ENCODE data around the gene CSPG4.
"Not testable (repeated sequence)": the region's sequence is repeated elsewhere in the genome, so short reads cannot be mapped to it uniquely, and the experiment has no call there.

CSPG4 gene

DNA sequence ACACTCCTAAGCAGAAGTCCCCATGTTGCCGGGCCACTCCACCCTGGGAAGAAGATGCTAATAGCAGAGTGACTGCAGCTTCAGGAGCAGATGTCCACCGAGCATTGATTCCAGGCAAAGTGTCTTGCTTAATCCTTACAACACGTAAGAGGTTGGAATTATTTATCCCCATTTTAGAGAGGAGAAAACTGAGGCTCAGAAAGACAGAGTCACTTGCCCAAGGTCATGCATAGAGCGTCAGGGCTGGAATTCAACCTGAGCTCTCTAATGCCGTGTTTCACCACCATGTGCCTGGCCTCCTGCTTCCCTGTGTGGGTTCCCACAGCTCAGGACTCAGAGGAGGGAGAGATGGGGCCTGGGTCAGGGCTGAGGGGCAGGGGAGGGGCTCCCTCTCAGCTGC, 7.3 kb downstream of the CSPG4 start:
- not testable (repeated sequence) for H3K9ac ChIP-seq (ENCODE audit: low read depth, low read length); H3K36me3 ChIP-seq (ENCODE audit: insufficient read depth, low read length); H3K4me2 ChIP-seq (ENCODE audit: low read length); H3K27me3 ChIP-seq (ENCODE audit: control insufficient read depth, insufficient read depth, low read length); H3K9me3 ChIP-seq (replicated peaks; ENCODE audit: low read length); H3K4me3 ChIP-seq (ENCODE audit: low read length)
- H3K4me1 ChIP-seq (ENCODE audit: control insufficient read depth, insufficient read depth, low read length), result peaks cover 31% of the 10 kb centered on the region

DNA sequence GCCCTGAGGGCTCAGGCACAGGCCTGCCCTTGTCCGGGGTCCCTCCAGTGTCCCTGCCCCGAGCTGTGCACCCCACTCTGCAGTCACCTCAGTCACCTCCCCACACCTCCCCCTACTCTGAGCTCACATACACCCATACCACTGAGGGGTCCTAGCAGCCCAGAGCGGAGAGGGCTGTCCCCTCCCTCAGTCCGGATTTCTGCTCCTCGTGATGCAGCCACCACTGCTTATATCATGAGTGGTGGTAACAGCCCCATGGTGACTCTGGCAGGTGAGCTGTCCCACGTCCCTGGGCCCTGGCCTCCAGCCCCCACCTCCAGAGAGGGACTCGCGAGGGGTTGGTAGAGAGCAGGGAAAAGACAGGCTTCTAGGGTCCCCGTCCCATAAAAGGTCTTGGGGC, 8.0 kb downstream of the CSPG4 start:
- H3K9ac ChIP-seq (ENCODE audit: low read depth, low read length), result peak overlapping the region; percentile 60
- H3K36me3 ChIP-seq (ENCODE audit: insufficient read depth, low read length), result no peaks in the 10 kb centered on the region
- H3K4me1 ChIP-seq (ENCODE audit: control insufficient read depth, insufficient read depth, low read length), result peaks cover 39% of the 10 kb centered on the region
- H3K9me3 ChIP-seq (replicated peaks; ENCODE audit: low read length), result no peaks in the 10 kb centered on the region
- no peak overlapping the region for H3K4me2 ChIP-seq (ENCODE audit: low read length)
- H3K27me3 ChIP-seq (ENCODE audit: control insufficient read depth, insufficient read depth, low read length), result no peaks in the 10 kb centered on the region
- H3K4me3 ChIP-seq (ENCODE audit: low read length), result no peak overlapping the region

DNA sequence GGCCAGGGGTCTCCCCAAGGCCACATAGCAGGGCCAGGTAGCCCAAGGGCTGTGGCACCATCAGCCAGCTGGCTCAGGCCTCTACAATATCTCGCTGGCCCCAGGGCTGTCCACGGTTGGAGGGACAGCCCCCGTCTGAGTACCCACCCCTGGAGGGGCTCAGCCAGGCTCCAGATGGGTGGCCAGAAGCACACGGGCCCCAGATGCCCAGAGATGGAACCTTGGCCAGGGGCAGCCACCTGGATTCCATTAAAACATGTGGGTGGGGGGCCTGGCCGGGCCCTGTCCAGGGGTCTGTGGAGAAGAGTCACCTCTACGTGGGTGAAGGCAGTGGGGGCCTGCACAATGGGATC, 8.4 kb downstream of the CSPG4 start:
- H3K36me3 ChIP-seq (ENCODE audit: insufficient read depth, low read length), result no peaks in the 10 kb centered on the region
- peaks cover 39% of the 10 kb centered on the region for H3K4me1 ChIP-seq (ENCODE audit: control insufficient read depth, insufficient read depth, low read length)
- no peaks in the 10 kb centered on the region for H3K9me3 ChIP-seq (replicated peaks; ENCODE audit: low read length)
- H3K4me2 ChIP-seq (ENCODE audit: low read length), result peak overlapping the region; percentile 41
- H3K4me3 ChIP-seq (ENCODE audit: low read length), result no peak overlapping the region
- H3K27me3 ChIP-seq (ENCODE audit: control insufficient read depth, insufficient read depth, low read length), result no peaks in the 10 kb centered on the region
- peak overlapping the region; percentile 60 for H3K9ac ChIP-seq (ENCODE audit: low read depth, low read length)

DNA sequence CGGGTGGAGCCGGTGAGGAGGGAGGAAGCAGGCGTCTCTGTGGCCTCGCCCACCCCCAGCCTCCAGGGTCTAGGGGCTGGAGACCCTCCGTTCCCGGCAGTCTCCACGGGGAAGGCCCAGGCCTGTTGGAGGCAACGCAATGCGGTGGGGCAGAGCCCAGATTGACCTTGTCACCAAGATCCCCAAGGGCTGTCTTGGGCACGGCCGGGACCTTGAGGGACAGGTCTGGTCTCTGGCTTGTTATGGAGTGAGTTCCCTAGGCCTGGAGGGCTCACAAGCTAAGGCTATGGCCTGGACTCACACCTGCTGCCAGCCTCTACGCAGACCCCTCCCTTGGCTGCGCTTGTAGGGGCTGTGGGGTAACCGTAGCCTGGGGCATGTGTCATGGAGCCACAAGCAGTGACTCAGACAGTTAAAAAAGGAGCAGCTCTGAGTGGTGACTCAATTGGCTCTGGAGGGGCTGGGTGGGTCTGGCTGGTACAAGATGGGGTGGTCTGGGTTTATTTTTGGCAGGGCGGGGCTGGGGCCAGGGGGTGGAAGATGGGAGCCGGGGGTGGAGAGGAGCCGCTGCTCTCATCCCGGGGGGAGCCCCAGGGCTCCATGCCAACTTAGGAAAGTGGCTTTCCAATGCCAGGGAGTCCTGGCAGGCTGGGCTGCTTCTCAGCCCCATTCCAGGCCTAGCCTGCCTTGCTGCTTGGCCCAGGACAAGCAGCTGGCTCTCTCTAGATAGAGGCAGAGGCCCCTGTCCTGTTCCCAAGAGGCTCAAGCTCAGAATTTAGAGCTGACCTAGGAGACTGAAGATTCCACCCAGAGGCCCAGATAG, 9.0 kb downstream of the CSPG4 start:
- H3K4me1 ChIP-seq (ENCODE audit: control insufficient read depth, insufficient read depth, low read length), result peaks cover 39% of the 10 kb centered on the region
- H3K9me3 ChIP-seq (replicated peaks; ENCODE audit: low read length); H3K27me3 ChIP-seq (ENCODE audit: control insufficient read depth, insufficient read depth, low read length); H3K36me3 ChIP-seq (ENCODE audit: insufficient read depth, low read length); H3K4me3 ChIP-seq (ENCODE audit: low read length): not testable (repeated sequence)
- peak overlapping the region; percentile 60 for H3K9ac ChIP-seq (ENCODE audit: low read depth, low read length)
- H3K4me2 ChIP-seq (ENCODE audit: low read length), result peak overlapping the region; percentile 41

DNA sequence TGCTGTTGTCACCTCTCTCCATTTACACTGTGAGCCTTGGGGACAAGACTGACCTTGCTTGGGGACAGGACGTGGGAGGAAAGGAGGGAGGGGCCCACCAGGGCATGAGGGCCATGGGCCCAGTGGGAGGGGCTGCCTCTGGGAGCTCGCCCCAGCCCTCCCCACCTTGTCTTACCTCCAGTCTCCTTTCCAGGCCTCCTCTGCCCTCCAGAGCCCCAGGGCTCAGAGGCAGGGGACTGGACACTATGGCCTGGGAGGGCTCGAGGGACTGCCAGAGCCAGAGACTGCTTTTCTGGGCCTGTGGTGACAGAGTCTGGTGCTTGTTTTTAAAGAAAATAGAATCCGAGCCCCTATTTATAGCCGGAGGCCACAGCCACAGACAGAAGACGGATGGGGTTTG, 10.2 kb downstream of the CSPG4 start:
- peaks cover 39% of the 10 kb centered on the region for H3K4me1 ChIP-seq (ENCODE audit: control insufficient read depth, insufficient read depth, low read length)
- no peak overlapping the region for H3K4me3 ChIP-seq (ENCODE audit: low read length)
- H3K27me3 ChIP-seq (ENCODE audit: control insufficient read depth, insufficient read depth, low read length), result no peaks in the 10 kb centered on the region
- H3K9ac ChIP-seq (ENCODE audit: low read depth, low read length), result no peak overlapping the region
- H3K4me2 ChIP-seq (ENCODE audit: low read length), result no peak overlapping the region
- no peaks in the 10 kb centered on the region for H3K36me3 ChIP-seq (ENCODE audit: insufficient read depth, low read length)
- no peaks in the 10 kb centered on the region for H3K9me3 ChIP-seq (replicated peaks; ENCODE audit: low read length)

- not testable (repeated sequence) for H3K36me3 ChIP-seq (ENCODE audit: insufficient read depth, low read length); H3K9me3 ChIP-seq (replicated peaks; ENCODE audit: low read length); H3K4me2 ChIP-seq (ENCODE audit: low read length); H3K9ac ChIP-seq (ENCODE audit: low read depth, low read length); H3K4me3 ChIP-seq (ENCODE audit: low read length); H3K27me3 ChIP-seq (ENCODE audit: control insufficient read depth, insufficient read depth, low read length)
- H3K4me1 ChIP-seq (ENCODE audit: control insufficient read depth, insufficient read depth, low read length), result peaks cover 39% of the 10 kb centered on the region
Observed at GRCh38 chr15:75701071-75702003, 11.3 kb downstream of the CSPG4 start.

DNA sequence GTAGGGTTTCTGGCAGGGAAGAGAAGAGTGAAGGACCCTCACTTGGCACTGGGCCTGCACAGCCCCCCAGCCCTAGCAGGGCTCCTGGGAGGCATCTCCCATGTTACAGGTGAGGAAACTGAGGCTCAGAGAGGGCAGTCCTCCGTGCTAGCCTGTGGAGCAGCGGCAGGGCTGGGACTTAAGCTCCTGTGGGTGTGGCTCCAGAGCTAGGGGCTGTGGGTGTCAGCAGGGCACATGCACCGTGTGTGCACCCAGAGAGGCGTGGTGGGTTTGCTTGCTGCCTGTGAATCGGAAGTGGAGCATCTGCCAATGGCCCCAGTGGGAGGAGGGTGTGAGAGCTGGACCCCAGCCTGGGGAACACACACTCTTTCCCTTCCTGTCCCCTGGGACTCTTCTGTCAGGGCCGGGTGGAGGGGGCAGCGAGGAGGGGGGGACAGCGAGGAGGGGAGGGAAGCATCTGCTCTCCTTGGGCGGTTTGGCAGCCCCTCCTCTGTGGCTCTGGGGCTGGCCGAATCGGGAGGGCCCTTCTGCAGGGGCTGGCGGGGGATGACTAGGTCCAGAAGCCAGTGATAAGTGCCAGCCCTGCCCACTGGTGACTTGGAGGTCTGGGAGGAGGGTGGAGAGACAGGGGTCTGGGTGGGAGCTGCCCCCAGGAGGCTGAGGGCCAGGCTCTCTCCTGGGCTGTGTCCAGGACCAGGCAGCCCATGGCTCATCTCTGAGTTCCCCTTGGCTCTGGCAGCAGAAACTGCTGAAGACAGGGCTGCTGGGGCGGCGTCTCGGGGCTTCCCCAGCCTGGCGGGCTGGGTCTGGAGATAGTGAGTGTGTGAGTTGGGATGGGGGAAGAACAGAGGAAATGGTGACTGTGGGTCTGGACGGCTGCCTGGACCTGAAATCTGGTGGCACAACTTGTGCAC, 12.4 kb downstream of the CSPG4 start:
- H3K27me3 ChIP-seq (ENCODE audit: control insufficient read depth, insufficient read depth, low read length); H3K9me3 ChIP-seq (replicated peaks; ENCODE audit: low read length); H3K36me3 ChIP-seq (ENCODE audit: insufficient read depth, low read length): not testable (repeated sequence)
- Histone ChIP-seq H3K4me3 (ENCODE audit: low read length) (peak overlapping the region; percentile 42), H3K9ac (ENCODE audit: low read depth, low read length) (peak overlapping the region; percentile 21), H3K4me2 (ENCODE audit: low read length) (peak overlapping the region; percentile 56), H3K4me1 (ENCODE audit: control insufficient read depth, insufficient read depth, low read length) (peaks cover 41% of the 10 kb centered on the region)

GRCh38 chr15:75699517-75699916, 13.1 kb downstream of the CSPG4 start:
- Histone ChIP-seq H3K9ac (ENCODE audit: low read depth, low read length) (peak overlapping the region; percentile 21), H3K4me1 (ENCODE audit: control insufficient read depth, insufficient read depth, low read length) (peaks cover 46% of the 10 kb centered on the region)
- H3K36me3 ChIP-seq (ENCODE audit: insufficient read depth, low read length); H3K27me3 ChIP-seq (ENCODE audit: control insufficient read depth, insufficient read depth, low read length); H3K4me3 ChIP-seq (ENCODE audit: low read length); H3K4me2 ChIP-seq (ENCODE audit: low read length); H3K9me3 ChIP-seq (replicated peaks; ENCODE audit: low read length): not testable (repeated sequence)

GRCh38 chr15:75697974-75698747, 14.5 kb downstream of the CSPG4 start:
- H3K9ac ChIP-seq (ENCODE audit: low read depth, low read length); H3K4me3 ChIP-seq (ENCODE audit: low read length); H3K27me3 ChIP-seq (ENCODE audit: control insufficient read depth, insufficient read depth, low read length); H3K9me3 ChIP-seq (replicated peaks; ENCODE audit: low read length); H3K36me3 ChIP-seq (ENCODE audit: insufficient read depth, low read length); H3K4me2 ChIP-seq (ENCODE audit: low read length): not testable (repeated sequence)
- peaks cover 50% of the 10 kb centered on the region for H3K4me1 ChIP-seq (ENCODE audit: control insufficient read depth, insufficient read depth, low read length)

DNA sequence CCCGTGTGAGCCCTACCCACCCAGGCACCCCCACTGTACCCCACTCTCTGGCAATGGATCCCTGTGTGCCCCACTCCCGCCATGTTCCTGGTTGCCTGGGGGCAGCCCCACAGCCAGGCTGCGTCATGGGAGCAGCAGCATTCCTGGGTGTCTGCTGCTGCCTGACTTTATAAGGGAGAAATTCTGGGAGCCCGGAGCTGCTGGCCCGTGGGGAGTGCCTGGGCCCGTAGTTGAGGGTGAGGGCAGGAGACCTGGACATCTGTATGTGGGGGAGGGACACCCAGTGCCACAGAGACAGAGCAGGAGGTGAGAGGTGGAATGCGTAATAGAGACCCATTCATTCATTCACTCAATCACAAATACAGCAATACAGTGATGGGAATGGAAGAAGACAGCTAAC, 15.1 kb downstream of the CSPG4 start:
- no peaks in the 10 kb centered on the region for H3K27me3 ChIP-seq (ENCODE audit: control insufficient read depth, insufficient read depth, low read length)
- H3K4me3 ChIP-seq (ENCODE audit: low read length), result no peak overlapping the region
- H3K4me2 ChIP-seq (ENCODE audit: low read length), result no peak overlapping the region
- no peak overlapping the region for H3K9ac ChIP-seq (ENCODE audit: low read depth, low read length)
- H3K4me1 ChIP-seq (ENCODE audit: control insufficient read depth, insufficient read depth, low read length), result peaks cover 50% of the 10 kb centered on the region
- H3K9me3 ChIP-seq (replicated peaks; ENCODE audit: low read length), result no peaks in the 10 kb centered on the region
- no peaks in the 10 kb centered on the region for H3K36me3 ChIP-seq (ENCODE audit: insufficient read depth, low read length)
